ENCODE measurements around the gene DLX2. TPM values are rescaled to one million over a fixed set of nuclear protein-coding genes. Genes with fewer than 3 reads are reported as not detected.

Gene DLX2
- total RNA-seq, 1 experiment from 2014 or later = 0.82 TPM

DNA sequence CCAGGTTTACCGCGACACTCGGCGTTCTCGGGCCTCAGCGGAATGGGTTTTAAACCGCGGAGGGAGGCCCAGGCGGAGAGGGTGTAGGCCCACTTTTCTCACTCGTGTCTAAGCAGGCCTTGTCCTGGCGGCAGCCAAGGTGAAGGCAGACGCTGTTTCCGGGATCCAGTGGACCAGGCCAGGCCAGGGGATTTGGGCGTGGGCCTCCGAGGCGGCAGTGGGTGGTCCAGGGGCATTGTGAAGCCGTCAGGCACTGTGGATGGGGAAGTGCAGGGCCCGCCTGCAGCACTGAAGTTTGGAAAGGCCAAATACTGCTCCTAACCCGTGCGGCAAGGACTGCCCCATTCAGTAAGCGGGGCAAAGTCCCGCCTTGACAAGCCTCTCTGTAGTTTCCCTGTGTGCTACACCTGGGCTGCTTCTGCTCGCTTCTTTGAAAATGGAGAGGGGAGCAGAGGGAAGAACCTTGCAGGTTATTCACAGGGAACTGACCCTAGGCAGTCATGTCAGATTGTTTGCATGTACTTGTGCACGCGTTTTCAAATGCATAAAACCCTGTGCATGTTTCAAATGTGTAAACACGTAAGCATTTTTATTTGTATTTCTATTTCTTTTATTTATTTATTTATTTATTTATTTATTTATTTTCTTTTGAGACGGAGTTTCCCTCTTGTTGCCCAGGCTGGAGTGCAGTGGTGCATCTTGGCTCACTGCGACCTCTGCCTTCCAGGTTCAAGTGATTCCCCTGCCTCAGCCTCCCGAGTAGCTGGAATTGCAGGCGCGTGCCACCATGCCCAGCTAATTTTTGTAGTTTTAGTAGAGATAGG is 7.5 kb upstream of the DLX2 start:
- no peak overlapping the region for H3K27ac Mint-ChIP-seq (ENCODE audit: unreplicated experiment)
- DNase-seq = no peak
- Histone ChIP-seq H3K27me3 (replicated peaks; ENCODE audit: control insufficient read depth, insufficient read depth, low read length) (no peaks in the 10 kb centered on the region), H3K4me3 (ENCODE audit: low read depth, low read length) (no peak overlapping the region), H3K36me3 (ENCODE audit: control insufficient read depth, insufficient read depth, low read length) (no peaks in the 10 kb centered on the region), H3K9me3 (no peaks in the 10 kb centered on the region), H3K4me1 (peaks cover 9% of the 10 kb centered on the region; the same call in 1 of the 2 replicates)
- H3K4me1 Mint-ChIP-seq (ENCODE audit: low read depth, unreplicated experiment) = peaks cover 8% of the 10 kb centered on the region
- ChIA-PET POLR2A (no interaction called here), CTCF (interaction anchor here (0.9 kb wide), 1 partner anchor 423 kb away, joined by 3 read pairs; the partner anchor contains the start of gene DYNC1I2)
- H3K4me3 Mint-ChIP-seq (ENCODE audit: unreplicated experiment) = no peak overlapping the region
- intact Hi-C loops (cut with micrococcal nuclease; ENCODE audit: unreplicated experiment) = no loop called here
- no peaks in the 10 kb centered on the region for H3K9me3 Mint-ChIP-seq (ENCODE audit: unreplicated experiment)
- no peaks in the 10 kb centered on the region for H3K36me3 Mint-ChIP-seq (ENCODE audit: insufficient read depth, unreplicated experiment)
- H3K27me3 Mint-ChIP-seq (ENCODE audit: insufficient read depth, unreplicated experiment) = no peaks in the 10 kb centered on the region
- TF ChIP-seq, protein P1, sequence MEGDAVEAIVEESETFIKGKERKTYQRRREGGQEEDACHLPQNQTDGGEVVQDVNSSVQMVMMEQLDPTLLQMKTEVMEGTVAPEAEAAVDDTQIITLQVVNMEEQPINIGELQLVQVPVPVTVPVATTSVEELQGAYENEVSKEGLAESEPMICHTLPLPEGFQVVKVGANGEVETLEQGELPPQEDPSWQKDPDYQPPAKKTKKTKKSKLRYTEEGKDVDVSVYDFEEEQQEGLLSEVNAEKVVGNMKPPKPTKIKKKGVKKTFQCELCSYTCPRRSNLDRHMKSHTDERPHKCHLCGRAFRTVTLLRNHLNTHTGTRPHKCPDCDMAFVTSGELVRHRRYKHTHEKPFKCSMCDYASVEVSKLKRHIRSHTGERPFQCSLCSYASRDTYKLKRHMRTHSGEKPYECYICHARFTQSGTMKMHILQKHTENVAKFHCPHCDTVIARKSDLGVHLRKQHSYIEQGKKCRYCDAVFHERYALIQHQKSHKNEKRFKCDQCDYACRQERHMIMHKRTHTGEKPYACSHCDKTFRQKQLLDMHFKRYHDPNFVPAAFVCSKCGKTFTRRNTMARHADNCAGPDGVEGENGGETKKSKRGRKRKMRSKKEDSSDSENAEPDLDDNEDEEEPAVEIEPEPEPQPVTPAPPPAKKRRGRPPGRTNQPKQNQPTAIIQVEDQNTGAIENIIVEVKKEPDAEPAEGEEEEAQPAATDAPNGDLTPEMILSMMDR (IDR thresholded peaks at IDR 0.05; ENCODE audit: insufficient read depth in 1 of 2, low read depth in 1 of 2, low read length in 1 of 2, severe bottlenecking in 1 of 2, unreplicated experiment in 1 of 2) = no peak
- no TSS peak for BruUV-seq (replicated peaks)

DNA sequence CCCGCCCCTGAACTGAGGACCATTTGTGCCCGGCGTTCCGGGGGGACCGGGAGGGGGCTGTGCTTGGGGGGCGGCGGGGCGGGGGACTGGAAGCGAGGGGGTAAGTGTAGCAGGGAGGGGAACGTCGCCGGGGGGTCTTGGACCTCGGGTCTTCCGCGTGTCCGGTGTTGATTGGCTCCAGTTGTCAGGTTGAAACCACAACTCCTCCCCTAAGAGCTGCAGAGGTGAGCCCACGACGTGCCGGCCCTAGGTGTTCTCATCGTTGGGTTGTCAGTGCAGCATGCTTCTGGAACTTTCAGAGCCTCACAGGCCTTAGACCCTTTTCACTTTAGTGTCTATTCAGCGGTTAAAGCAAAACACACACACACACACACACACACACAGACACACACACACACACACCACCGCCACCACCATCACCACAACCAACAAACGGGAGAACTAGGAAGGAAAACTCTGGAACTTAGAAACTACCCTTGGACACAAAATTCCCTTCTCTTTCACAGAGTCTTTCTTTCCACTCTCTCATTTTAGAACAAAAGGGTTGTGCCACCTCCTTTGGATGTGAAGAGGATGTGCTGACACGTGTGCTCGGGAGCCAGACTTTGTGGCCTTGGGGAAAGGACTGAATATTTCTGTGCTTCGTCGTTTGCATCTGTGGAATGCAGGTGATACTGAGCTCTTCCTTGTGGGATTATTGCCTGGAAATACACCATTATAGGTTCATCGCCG is 6.7 kb upstream of the DLX2 start:
- no peaks in the 10 kb centered on the region for H3K36me3 Mint-ChIP-seq (ENCODE audit: insufficient read depth, unreplicated experiment)
- H3K9me3 Mint-ChIP-seq (ENCODE audit: unreplicated experiment) = no peaks in the 10 kb centered on the region
- no peaks in the 10 kb centered on the region for H3K36me3 ChIP-seq (ENCODE audit: control insufficient read depth, insufficient read depth, low read length)
- no peaks in the 10 kb centered on the region for H3K9me3 ChIP-seq
- H3K27me3 ChIP-seq (replicated peaks; ENCODE audit: control insufficient read depth, insufficient read depth, low read length) = no peaks in the 10 kb centered on the region
- H3K4me3 ChIP-seq (ENCODE audit: low read depth, low read length) = no peak overlapping the region
- H3K4me1 Mint-ChIP-seq (ENCODE audit: low read depth, unreplicated experiment) = peaks cover under 1% of the 10 kb centered on the region
- TF ChIP-seq, protein P1 (IDR thresholded peaks at IDR 0.05; ENCODE audit: insufficient read depth in 1 of 2, low read depth in 1 of 2, low read length in 1 of 2, severe bottlenecking in 1 of 2, unreplicated experiment in 1 of 2) = no peak
- no peak overlapping the region for H3K4me3 Mint-ChIP-seq (ENCODE audit: unreplicated experiment)
- H3K27ac Mint-ChIP-seq (ENCODE audit: unreplicated experiment) = no peak overlapping the region
- H3K27me3 Mint-ChIP-seq (ENCODE audit: insufficient read depth, unreplicated experiment) = no peaks in the 10 kb centered on the region
- BruUV-seq (replicated peaks) = no TSS peak
- intact Hi-C loops (cut with micrococcal nuclease; ENCODE audit: unreplicated experiment) = no loop called here
- POLR2A ChIA-PET = no interaction called here
- CTCF ChIA-PET = interaction anchor here (0.9 kb wide), 1 partner anchor 422 kb away, joined by 3 read pairs; the partner anchor contains the start of gene DYNC1I2
- H3K4me1 ChIP-seq = peaks cover 2% of the 10 kb centered on the region; the same call in 1 of the 2 replicates
- DNase-seq = no peak

DNA sequence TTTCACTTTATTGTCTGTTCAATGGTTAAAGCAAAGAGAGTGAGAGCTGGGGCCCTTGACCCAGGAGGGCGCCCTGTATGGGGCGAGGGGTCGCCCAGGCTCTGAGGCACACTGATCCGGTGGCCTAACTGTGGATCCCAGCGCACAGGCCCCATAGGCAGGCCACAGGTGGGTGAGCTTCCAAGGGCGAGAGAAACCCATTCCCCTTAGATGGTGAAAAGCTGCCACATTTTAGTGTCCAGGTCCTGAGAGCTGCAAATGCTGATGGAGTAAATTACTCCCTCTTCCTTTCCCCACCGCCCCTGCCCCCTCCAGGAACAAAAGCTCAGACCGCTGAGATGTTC is 5.9 kb upstream of the DLX2 start:
- intact Hi-C loops (cut with micrococcal nuclease; ENCODE audit: unreplicated experiment) = no loop called here
- H3K4me3 Mint-ChIP-seq (ENCODE audit: unreplicated experiment) = no peak overlapping the region
- Histone ChIP-seq H3K36me3 (ENCODE audit: control insufficient read depth, insufficient read depth, low read length) (no peaks in the 10 kb centered on the region), H3K4me3 (ENCODE audit: low read depth, low read length) (no peak overlapping the region), H3K9me3 (no peaks in the 10 kb centered on the region), H3K4me1 (peaks cover 2% of the 10 kb centered on the region; the same call in 1 of the 2 replicates), H3K27me3 (replicated peaks; ENCODE audit: control insufficient read depth, insufficient read depth, low read length) (no peaks in the 10 kb centered on the region)
- DNase-seq = no peak
- peaks cover 5% of the 10 kb centered on the region for H3K36me3 Mint-ChIP-seq (ENCODE audit: insufficient read depth, unreplicated experiment)
- peaks cover 5% of the 10 kb centered on the region for H3K4me1 Mint-ChIP-seq (ENCODE audit: low read depth, unreplicated experiment)
- no TSS peak for BruUV-seq (replicated peaks)
- no peak overlapping the region for H3K27ac Mint-ChIP-seq (ENCODE audit: unreplicated experiment)
- H3K27me3 Mint-ChIP-seq (ENCODE audit: insufficient read depth, unreplicated experiment) = peaks cover 3% of the 10 kb centered on the region
- TF ChIP-seq, protein P1 (IDR thresholded peaks at IDR 0.05; ENCODE audit: insufficient read depth in 1 of 2, low read depth in 1 of 2, low read length in 1 of 2, severe bottlenecking in 1 of 2, unreplicated experiment in 1 of 2) = no peak
- H3K9me3 Mint-ChIP-seq (ENCODE audit: unreplicated experiment) = no peaks in the 10 kb centered on the region
- ChIA-PET CTCF (no interaction called here), POLR2A (no interaction called here)
